ENCODE measurements around the gene OLR1.

The OLR1 gene

GRCh38 chr12:10151621-10152020, 20.3 kb downstream of the OLR1 start:
- DNase-seq = no peak

DNA sequence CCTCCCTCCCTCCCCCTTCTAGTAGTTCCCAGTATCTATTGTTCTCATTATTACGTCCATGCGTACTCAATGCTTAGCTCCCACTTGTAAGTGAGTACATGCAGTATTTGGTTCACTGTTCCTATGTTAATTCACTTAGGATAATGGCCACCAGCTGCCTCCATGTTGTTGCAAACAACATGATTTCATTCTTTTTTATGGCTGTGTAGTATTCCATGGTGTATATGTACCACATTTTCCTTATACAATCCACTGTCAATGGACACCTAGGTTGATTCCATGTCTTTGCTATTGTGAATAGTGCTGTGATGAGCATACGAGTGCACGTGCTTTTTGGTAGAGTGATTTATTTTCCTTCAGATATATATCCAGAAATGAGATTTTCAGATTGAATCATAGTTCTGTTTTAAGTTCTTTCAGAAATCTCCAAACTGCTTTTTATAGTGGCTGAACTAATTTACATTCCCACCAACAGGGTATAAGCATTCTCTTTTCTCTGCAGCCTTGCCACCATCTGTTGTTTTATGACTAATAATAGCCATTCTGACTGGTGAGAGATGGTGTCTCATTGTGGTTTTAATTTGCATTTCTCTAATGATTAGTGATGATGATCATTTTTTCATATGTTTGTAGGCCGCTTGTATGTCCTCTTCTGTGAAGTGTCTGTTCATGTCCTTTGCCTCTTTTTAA, 24.1 kb downstream of the OLR1 start:
- no peak for DNase-seq

GRCh38 chr12:10142976-10143589, 28.8 kb downstream of the OLR1 start:
- no peak for DNase-seq

DNA sequence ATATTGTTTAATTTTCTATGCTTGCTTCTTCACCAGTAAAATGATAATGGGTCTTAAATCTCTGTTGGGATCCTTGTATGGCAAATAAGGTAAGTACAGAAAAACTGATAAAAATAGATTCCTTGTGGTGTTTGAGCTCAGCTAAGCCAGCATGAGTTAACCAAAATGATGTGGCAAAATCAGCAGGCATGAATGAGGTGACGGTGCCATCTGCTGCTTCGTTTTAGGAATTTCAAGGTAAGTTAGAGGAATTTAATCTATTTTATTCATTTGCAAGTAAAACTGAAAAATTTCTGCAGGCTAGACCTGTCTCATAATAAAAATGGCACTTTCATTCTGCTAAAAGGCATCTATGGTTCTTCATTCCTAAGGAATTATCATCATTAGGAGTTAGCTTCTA, 31.9 kb downstream of the OLR1 start:
- peak; percentile 11 for DNase-seq

GRCh38 chr12:10136637-10137205, 35.2 kb downstream of the OLR1 start:
- no peak for DNase-seq

GRCh38 chr12:10135126-10135525, 36.8 kb downstream of the OLR1 start:
- DNase-seq = no peak

DNA sequence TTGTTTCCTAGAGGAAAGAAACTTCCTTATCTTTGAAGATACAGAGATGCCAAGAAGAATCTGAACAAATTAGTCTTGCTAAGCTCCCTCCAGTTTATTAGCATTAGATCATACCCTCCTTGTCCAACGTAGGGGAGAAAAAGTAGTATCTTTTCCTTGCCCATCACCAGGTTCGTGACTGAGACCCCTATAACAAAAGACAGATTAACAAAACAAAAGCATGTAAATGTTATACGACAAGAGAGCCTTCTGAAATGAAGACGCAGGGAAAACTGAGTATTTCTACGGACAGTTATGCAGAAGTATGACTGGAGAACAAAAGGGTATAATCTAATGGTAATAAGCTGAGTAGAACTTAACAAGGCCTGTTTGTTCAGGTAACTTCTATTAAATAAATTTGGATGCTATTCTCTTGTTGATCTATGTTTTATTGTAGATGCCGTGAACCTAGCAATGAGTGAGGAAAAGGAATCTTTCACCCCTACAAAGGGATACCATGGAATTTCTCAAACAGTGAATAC, 39.0 kb downstream of the OLR1 start:
- no peak for DNase-seq

DNA sequence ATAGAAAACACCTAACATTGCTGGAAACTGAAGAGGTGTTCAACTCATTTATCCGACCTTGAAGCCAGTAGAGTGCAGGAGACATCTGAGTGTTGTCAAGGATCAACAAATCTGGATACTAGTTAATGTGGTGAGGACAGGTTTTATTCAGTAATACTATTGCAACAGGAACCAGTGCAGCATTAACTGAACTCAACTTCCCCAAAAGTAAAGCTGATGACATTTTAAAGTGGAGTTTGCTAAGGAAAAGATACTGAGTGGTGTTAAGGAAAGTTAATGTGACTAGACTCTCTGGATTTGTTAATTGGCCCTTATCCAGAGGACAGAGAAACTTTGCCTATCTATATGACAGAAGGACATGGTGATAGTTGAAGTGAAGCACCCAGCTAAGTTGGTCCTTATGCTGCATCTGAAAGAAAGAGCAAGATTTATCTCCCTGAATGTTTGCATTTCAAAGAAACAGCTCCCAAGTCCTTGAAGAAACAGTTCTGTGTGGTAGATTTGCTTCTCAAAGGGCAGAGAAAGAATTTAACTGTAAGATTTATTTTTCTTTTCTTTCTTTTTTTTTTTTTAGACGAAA, 40.7 kb downstream of the OLR1 start:
- DNase-seq = no peak

DNA sequence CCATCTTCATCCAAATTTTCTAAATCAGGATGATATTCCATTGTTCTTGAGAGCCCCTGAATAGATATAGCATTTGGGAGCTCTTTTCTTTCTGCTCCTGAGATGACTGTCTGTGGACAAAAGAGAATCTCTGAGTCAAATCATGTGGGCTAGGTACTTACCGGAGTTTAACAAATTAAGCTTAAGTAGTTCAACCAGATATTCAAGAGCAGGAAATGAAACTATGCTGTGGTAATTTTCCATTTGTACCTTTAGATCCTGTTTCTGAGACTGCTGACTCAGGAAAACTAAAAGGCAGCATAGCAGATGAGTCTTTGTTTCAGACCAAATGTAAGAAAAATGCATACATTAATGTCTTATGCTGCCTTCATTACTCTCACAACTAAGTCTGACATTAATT, 41.9 kb downstream of the OLR1 start, which contains the start of gene CLEC7A:
Gene CLEC7A, minus strand, starts transcription at position 158 of the 400 bp plus-strand sequence. Its CDS starts 117 bp downstream, at position 41.
- no peak for DNase-seq

GRCh38 chr12:10128687-10129086, 43.2 kb downstream of the OLR1 start:
- no peak for DNase-seq

GRCh38 chr12:10126413-10126812, 45.5 kb downstream of the OLR1 start:
- no peak for DNase-seq

- no peak for DNase-seq
Observed at GRCh38 chr12:10122689-10123088, 49.2 kb downstream of the OLR1 start.

DNA sequence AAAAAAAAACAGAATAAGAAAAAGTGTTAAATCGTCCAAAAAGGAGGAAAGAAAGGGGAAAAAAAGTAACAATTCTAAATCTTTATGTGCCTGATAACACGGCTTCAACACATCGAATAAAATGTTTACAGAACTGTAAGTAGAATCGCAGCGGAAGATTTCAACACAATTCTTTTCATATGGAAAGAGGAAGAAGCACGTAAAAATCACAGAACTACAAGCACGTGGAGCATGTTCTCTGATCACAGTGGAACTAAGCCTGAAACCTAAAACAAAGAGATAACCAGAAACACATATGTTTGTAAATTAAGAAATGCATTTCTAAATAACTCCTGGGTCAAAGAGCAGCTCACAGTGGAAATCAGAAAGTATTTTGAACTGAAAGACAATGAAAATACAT, 50.7 kb downstream of the OLR1 start:
- DNase-seq = no peak

- no peak for DNase-seq
Observed at GRCh38 chr12:10119066-10119465, 52.9 kb downstream of the OLR1 start.

DNA sequence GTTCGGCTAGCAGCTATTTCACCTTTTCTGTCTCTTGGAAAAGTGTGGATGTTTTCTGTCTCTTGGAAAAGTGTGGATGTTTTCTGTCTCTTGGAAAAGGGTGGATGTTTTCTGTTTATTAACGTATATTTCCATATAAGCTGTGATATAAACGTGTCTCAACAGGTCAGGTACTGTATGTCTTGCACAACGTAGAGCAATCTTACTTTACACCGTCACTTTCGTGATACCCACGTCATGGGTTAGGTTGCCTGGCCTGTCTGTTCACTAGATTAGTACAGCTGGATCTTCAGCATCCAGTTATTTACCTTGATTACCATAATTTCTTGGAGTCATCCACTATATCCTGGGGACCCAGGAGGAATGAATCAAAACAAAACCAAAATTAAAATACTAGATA, 56.0 kb downstream of the OLR1 start:
- no peak for DNase-seq

DNA sequence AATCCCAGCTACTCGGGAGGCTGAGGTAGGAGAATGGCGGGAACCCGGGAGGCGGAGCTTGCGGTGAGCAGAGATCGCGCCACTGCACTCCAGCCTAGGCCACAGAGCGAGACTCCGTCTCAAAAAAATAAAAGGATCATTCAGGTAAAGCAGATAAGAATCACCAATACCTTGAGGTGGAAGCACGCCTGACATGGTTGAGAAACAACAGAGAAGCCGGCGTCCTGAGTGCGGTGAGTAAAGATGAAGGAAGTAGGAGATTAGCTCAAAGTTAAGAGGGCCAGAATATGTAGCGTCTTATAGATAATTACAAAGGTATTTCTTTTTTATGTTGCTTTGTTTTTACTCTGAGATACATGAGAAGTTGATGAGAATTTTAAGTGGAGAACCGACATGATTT, 56.6 kb downstream of the OLR1 start:
- DNase-seq = no peak

DNA sequence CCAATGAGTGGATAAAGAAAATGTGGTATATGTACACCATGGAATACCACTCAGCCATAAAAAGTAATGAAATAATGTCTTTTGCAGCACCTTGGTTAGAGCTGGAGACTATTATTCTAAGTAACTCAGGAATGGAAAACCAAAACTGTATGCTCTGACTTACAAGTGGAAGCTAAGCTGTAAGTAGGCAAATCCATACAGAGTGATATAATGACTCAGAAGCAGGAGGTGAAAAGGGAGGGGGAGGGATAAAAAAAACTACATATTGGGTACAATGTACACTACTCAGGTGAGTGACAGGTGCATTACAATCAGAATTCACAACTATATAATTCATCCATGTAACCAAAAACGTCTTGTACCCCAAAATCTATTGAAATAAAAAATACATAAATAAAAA, 58.0 kb downstream of the OLR1 start:
- DNase-seq = no peak

- DNase-seq = no peak
Observed at GRCh38 chr12:10113075-10113474, 58.9 kb downstream of the OLR1 start.

GRCh38 chr12:10111451-10111850, 60.5 kb downstream of the OLR1 start:
- no peak for DNase-seq

DNA sequence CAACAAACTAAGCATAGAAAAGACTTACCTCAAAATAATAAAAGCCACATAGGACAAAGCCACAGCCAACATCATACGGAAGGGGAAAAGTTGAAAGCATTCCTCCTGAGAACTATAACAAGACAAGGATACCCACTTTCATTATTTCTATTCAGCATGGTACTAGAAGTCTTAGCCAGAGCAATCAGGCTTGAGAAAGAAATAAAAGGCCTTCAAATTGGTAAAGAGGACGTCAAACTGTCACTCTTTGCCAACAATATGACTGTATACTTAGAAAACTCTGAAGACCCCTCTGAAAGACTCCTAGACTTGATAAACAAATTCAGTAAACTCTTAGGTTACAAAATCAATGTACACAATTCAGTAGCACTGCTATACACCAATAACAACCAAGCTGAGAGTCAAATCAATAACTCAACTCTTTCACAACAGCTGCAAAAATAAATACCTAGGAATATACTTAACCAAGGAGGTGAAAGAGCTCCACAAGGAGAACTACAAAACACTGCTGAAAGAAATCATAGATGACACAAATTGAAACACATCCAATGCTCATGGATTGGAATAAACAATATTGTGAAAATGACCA, 61.6 kb downstream of the OLR1 start:
- DNase-seq = no peak

All from DMS79 treated with DMSO at 0.1 percent for 48 hours (cell line).